ENCODE data around the gene MTMR2. TPM values are rescaled to one million over a fixed set of nuclear protein-coding genes. Genes with fewer than 3 reads are reported as not detected.

Gene MTMR2
- total RNA-seq, 1 donor from 2014 or later: 68.9 TPM

GRCh38 chr11:95939091-95939490 is 15.2 kb upstream of the MTMR2 start:
- no peaks in the 10 kb centered on the region for H3F3A ChIP-seq (ENCODE audit: low read depth)
- no peaks in the 10 kb centered on the region for H3K79me2 ChIP-seq (ENCODE audit: low read depth)
- H2AFZ ChIP-seq (replicated peaks): no peak overlapping the region
- H3K27ac ChIP-seq: no peak overlapping the region
- no peaks in the 10 kb centered on the region for H3K9me3 ChIP-seq (ENCODE audit: low read depth)
- no peak overlapping the region for H3K4me2 ChIP-seq
- TF ChIP-seq EZH2 (IDR thresholded peaks at IDR 0.05) (no peak), CTCF (IDR thresholded peaks at IDR 0.05) (no peak), EZH2phosphoT487 (IDR thresholded peaks at IDR 0.05) (no peak)
- Mint-ChIP-seq H3K36me3 (no peaks in the 10 kb centered on the region), H3K27me3 (ENCODE audit: insufficient read depth, low read depth) (no peaks in the 10 kb centered on the region), H3K9me3 (peaks cover 9% of the 10 kb centered on the region), H3K4me1 (no peaks in the 10 kb centered on the region), H3K27ac (no peak overlapping the region), H3K4me3 (no peak overlapping the region)
- H3K36me3 ChIP-seq: no peaks in the 10 kb centered on the region
- no peaks in the 10 kb centered on the region for H3K27me3 ChIP-seq
- no peaks in the 10 kb centered on the region for H4K20me1 ChIP-seq (ENCODE audit: low read depth)
- DNase-seq (ENCODE audit: low spot score): no peak
- H3K4me3 ChIP-seq: no peak overlapping the region
- H3K9ac ChIP-seq: no peak overlapping the region
- no peaks in the 10 kb centered on the region for H3K4me1 ChIP-seq

- Mint-ChIP-seq H3K36me3 (no peaks in the 10 kb centered on the region), H3K4me3 (no peak overlapping the region)
- H3K4me3 ChIP-seq: no peak overlapping the region
These were observed 13.5 kb upstream of the MTMR2 start for GRCh38 chr11:95937358-95937757.

GRCh38 chr11:95933594-95933993 is 9.7 kb upstream of the MTMR2 start:
- no peak overlapping the region for H3K9ac ChIP-seq

More at GRCh38 chr11:95937358-95937757, 13.5 kb upstream of the MTMR2 start:
- Mint-ChIP-seq H3K9me3 (peaks cover 2% of the 10 kb centered on the region), H3K4me1 (no peaks in the 10 kb centered on the region), H3K27ac (no peak overlapping the region), H3K27me3 (ENCODE audit: insufficient read depth, low read depth) (no peaks in the 10 kb centered on the region)
- H3F3A ChIP-seq (ENCODE audit: low read depth): no peaks in the 10 kb centered on the region
- H3K9me3 ChIP-seq (ENCODE audit: low read depth): no peaks in the 10 kb centered on the region
- TF ChIP-seq EZH2 (IDR thresholded peaks at IDR 0.05) (no peak), EZH2phosphoT487 (IDR thresholded peaks at IDR 0.05) (no peak), CTCF (IDR thresholded peaks at IDR 0.05) (no peak)
- no peaks in the 10 kb centered on the region for H3K79me2 ChIP-seq (ENCODE audit: low read depth)
- H3K4me2 ChIP-seq: no peak overlapping the region
- no peaks in the 10 kb centered on the region for H3K27me3 ChIP-seq
- no peak overlapping the region for H3K9ac ChIP-seq
- no peak for DNase-seq (ENCODE audit: low spot score)
- H3K27ac ChIP-seq: no peak overlapping the region
- no peak overlapping the region for H2AFZ ChIP-seq (replicated peaks)
- no peaks in the 10 kb centered on the region for H4K20me1 ChIP-seq (ENCODE audit: low read depth)
- H3K4me1 ChIP-seq: no peaks in the 10 kb centered on the region
- no peaks in the 10 kb centered on the region for H3K36me3 ChIP-seq

More at GRCh38 chr11:95933594-95933993, 9.7 kb upstream of the MTMR2 start:
- Histone ChIP-seq H3K27ac (no peak overlapping the region), H3K4me3 (no peak overlapping the region), H4K20me1 (ENCODE audit: low read depth) (no peaks in the 10 kb centered on the region), H3K79me2 (ENCODE audit: low read depth) (no peaks in the 10 kb centered on the region), H2AFZ (replicated peaks) (no peak overlapping the region), H3K4me1 (no peaks in the 10 kb centered on the region), H3K9me3 (ENCODE audit: low read depth) (no peaks in the 10 kb centered on the region), H3K36me3 (peaks cover 5% of the 10 kb centered on the region), H3F3A (ENCODE audit: low read depth) (no peaks in the 10 kb centered on the region), H3K4me2 (no peak overlapping the region), H3K27me3 (no peaks in the 10 kb centered on the region)
- Mint-ChIP-seq H3K27ac (no peak overlapping the region), H3K4me3 (no peak overlapping the region), H3K27me3 (ENCODE audit: insufficient read depth, low read depth) (peaks cover 3% of the 10 kb centered on the region), H3K9me3 (peaks cover 15% of the 10 kb centered on the region), H3K36me3 (no peaks in the 10 kb centered on the region), H3K4me1 (no peaks in the 10 kb centered on the region)
- no peak for TF ChIP-seq CTCF (IDR thresholded peaks at IDR 0.05)
- TF ChIP-seq EZH2 (IDR thresholded peaks at IDR 0.05): no peak
- TF ChIP-seq EZH2phosphoT487 (IDR thresholded peaks at IDR 0.05): no peak
- DNase-seq (ENCODE audit: low spot score): no peak

Measured in neural progenitor cell (in vitro differentiated cells).